ENCODE measurements around the gene DYNLT2. TPM values are rescaled to one million over a fixed set of nuclear protein-coding genes. Genes with fewer than 3 reads are reported as not detected.

The DYNLT2 gene
- total and polyA plus RNA-seq, 2 of the 13 experiments (the other 11 are each of a cell fraction or from before 2014, with no cell fraction given), result 2.1 to 4.3 TPM

- TF ChIP-seq E2F2 (CRISPR knock-in tag; IDR thresholded peaks at IDR 0.05; ENCODE audit: borderline replicate concordance) (no peak), ERF (CRISPR knock-in tag; IDR thresholded peaks at IDR 0.05) (peak; percentile 62), BRCA1 (CRISPR knock-in tag; IDR thresholded peaks at IDR 0.05) (0 out of 2 replicates have a peak, but pooled peaks have one; percentile 50), E2F5 (CRISPR knock-in tag; conservative IDR thresholded peaks at IDR 0.05) (no peak), SMARCC2 (IDR thresholded peaks at IDR 0.05) (no peak), NFE2 (CRISPR knock-in tag; IDR thresholded peaks at IDR 0.05) (no peak; the same call in 1 of the 2 replicates), ZBTB46 (CRISPR knock-in tag; IDR thresholded peaks at IDR 0.05; ENCODE audit: borderline replicate concordance) (no peak), ZSCAN25 (CRISPR knock-in tag; IDR thresholded peaks at IDR 0.05) (0 out of 2 replicates have a peak, but pooled peaks have one; percentile 58), SSRP1 (CRISPR knock-in tag; IDR thresholded peaks at IDR 0.05) (no peak; the same call in 1 of the 2 replicates), ZNF296 (CRISPR knock-in tag; conservative IDR thresholded peaks at IDR 0.05) (no peak), ZBTB33 (CRISPR knock-in tag; IDR thresholded peaks at IDR 0.05) (no peak), CHD2 (IDR thresholded peaks at IDR 0.05; ENCODE audit: low read depth, low read length) (no peak), ZNF766 (CRISPR knock-in tag; IDR thresholded peaks at IDR 0.05; ENCODE audit: borderline replicate concordance) (no peak), MYC (CRISPR knock-in tag; IDR thresholded peaks at IDR 0.05; ENCODE audit: borderline replicate concordance) (peak; percentile 6; the same call in 1 of the 2 replicates), PBX2 (CRISPR knock-in tag; IDR thresholded peaks at IDR 0.05) (no peak), ZNF547 (CRISPR knock-in tag; IDR thresholded peaks at IDR 0.05) (no peak), RFXAP (CRISPR knock-in tag; IDR thresholded peaks at IDR 0.05; ENCODE audit: borderline replicate concordance) (peak; percentile 84; the same call in 1 of the 2 replicates), JUN (CRISPR knock-in tag; IDR thresholded peaks at IDR 0.05) (0 out of 2 replicates have a peak, but pooled peaks have one; percentile 33), PHF8 (CRISPR knock-in tag; IDR thresholded peaks at IDR 0.05) (no peak), ZNF292 (CRISPR knock-in tag; IDR thresholded peaks at IDR 0.05; ENCODE audit: borderline replicate concordance, low read depth) (peak; percentile 73; the same call in 1 of the 2 replicates), AGO1 (IDR thresholded peaks at IDR 0.05; ENCODE audit: low read depth, low read length, poor library complexity, severe bottlenecking) (no peak), TEAD3 (CRISPR knock-in tag; optimal IDR thresholded peaks at IDR 0.05; ENCODE audit: borderline replicate concordance) (peak; percentile 41), ZNF253 (CRISPR knock-in tag; IDR thresholded peaks at IDR 0.05; ENCODE audit: borderline replicate concordance) (no peak), NCOA1 (CRISPR knock-in tag; IDR thresholded peaks at IDR 0.05) (no peak; the same call in 1 of the 2 replicates), HOXA5 (CRISPR knock-in tag; IDR thresholded peaks at IDR 0.05) (0 out of 2 replicates have a peak, but pooled peaks have one; percentile 68), AGO2 (optimal IDR thresholded peaks at IDR 0.05; ENCODE audit: low read depth, low read length) (no peak)
Observed at GRCh38 chr6:169799474-169799926, 48.1 kb upstream of the DYNLT2 start (continued).

All from HepG2 (cell line).